Osteoblast (primary cell): ENCODE data around the gene FOSL1. TPM values are rescaled to one million over a fixed set of nuclear protein-coding genes. Genes with fewer than 3 reads are reported as not detected.

Experiments
- DNase-seq: peaks from one replicate; pipeline ENCODE4 v3.0.0; 2011; ENCODE audit warnings: low spot score, mixed read lengths; ENCODE audit not compliant: insufficient read length; ENCODE audit errors: missing footprints
- H2AFZ ChIP-seq: 2 replicates; pipeline ENCODE4 v1.6.0; 2011; ENCODE audit warnings: mild to moderate bottlenecking, low read length
- H3K27ac ChIP-seq: 2 replicates; pipeline ENCODE4 v1.5.1; 2011; ENCODE audit warnings: mild to moderate bottlenecking, low read depth, low read length, moderate library complexity
- H3K27me3 ChIP-seq: 2 replicates; pipeline ENCODE4 v1.6.0; 2012; ENCODE audit warnings: mild to moderate bottlenecking, control low read depth, inconsistent platforms, low read length, moderate library complexity; ENCODE audit not compliant: insufficient read depth
- H3K36me3 ChIP-seq: 2 replicates; pipeline ENCODE4 v1.5.1; 2011; ENCODE audit warnings: mild to moderate bottlenecking, low read length, control low read depth, moderate library complexity; ENCODE audit not compliant: insufficient read depth
- H3K4me1 ChIP-seq: 2 replicates; pipeline ENCODE4 v1.5.1; 2011; ENCODE audit warnings: mild to moderate bottlenecking, low read length, control low read depth, moderate library complexity; ENCODE audit not compliant: insufficient read depth
- H3K4me2 ChIP-seq: 2 replicates; pipeline ENCODE4 v1.6.0; 2011; ENCODE audit warnings: mild to moderate bottlenecking, low read length; ENCODE audit not compliant: insufficient read depth
- H3K4me3 ChIP-seq: fragments of 200-600 bp; sonication (generic); 3 replicates; pipeline ENCODE4 v1.5.1; 2012; ENCODE audit warnings: mild to moderate bottlenecking, low read length, inconsistent platforms; ENCODE audit not compliant: insufficient read depth
- H3K79me2 ChIP-seq: 2 replicates; pipeline ENCODE4 v1.6.0; 2012; ENCODE audit warnings: mild to moderate bottlenecking, low read length, control low read depth, inconsistent platforms; ENCODE audit not compliant: insufficient read depth
- H3K9me3 ChIP-seq: 2 replicates; pipeline ENCODE4 v1.5.1; 2011; ENCODE audit warnings: low read depth, low read length, control low read depth
- H4K20me1 ChIP-seq: 2 replicates; pipeline ENCODE4 v1.6.0; 2012; ENCODE audit warnings: mild to moderate bottlenecking, low read length, control low read depth; ENCODE audit not compliant: insufficient read depth
- CTCF ChIP-seq: IDR thresholded peaks from 2 replicates; pipeline ENCODE4 v1.5.1; 2011; ENCODE audit warnings: mild to moderate bottlenecking, low read depth, low read length, moderate library complexity; ENCODE audit errors: extremely low read depth
- total RNA-seq: library from RNA; depleted of rRNA; stranded (reverse); fragments of >200 nt; gene quantifications from 2 replicates; pipeline ENCODE4 v1.2.3, GENCODE V29; 2012

The FOSL1 gene
- total RNA-seq, 1 donor: 13.0 TPM

GRCh38 chr11:65911682-65912568, 11.7 kb upstream of the FOSL1 start:
- no peaks in the 10 kb centered on the region for H4K20me1 ChIP-seq
- H3K4me3 ChIP-seq: peak overlapping the region; percentile 34
- H3K36me3 ChIP-seq: no peaks in the 10 kb centered on the region
- H3K9me3 ChIP-seq: no peaks in the 10 kb centered on the region
- peak; percentile 45 for TF ChIP-seq CTCF
- peak overlapping the region; percentile 15 for H2AFZ ChIP-seq
- H3K27me3 ChIP-seq: no peaks in the 10 kb centered on the region
- DNase-seq: peak; percentile 96
- H3K4me2 ChIP-seq: peak overlapping the region; percentile 42
- H3K4me1 ChIP-seq: peaks cover 60% of the 10 kb centered on the region
- peaks cover 19% of the 10 kb centered on the region for H3K79me2 ChIP-seq
- peak overlapping the region; percentile 96 for H3K27ac ChIP-seq

- H3K27ac ChIP-seq: no peak overlapping the region
- no peak overlapping the region for H3K4me3 ChIP-seq
- H3K36me3 ChIP-seq: no peaks in the 10 kb centered on the region
- no peak overlapping the region for H3K4me2 ChIP-seq
- H2AFZ ChIP-seq: no peak overlapping the region
- H3K79me2 ChIP-seq: peaks cover 3% of the 10 kb centered on the region
- no peaks in the 10 kb centered on the region for H3K9me3 ChIP-seq
- no peaks in the 10 kb centered on the region for H4K20me1 ChIP-seq
- no peaks in the 10 kb centered on the region for H3K27me3 ChIP-seq
- peaks cover 45% of the 10 kb centered on the region for H3K4me1 ChIP-seq
- no peak for DNase-seq
- no peak for TF ChIP-seq CTCF
These were observed 7.7 kb upstream of the FOSL1 start for GRCh38 chr11:65907878-65908277.

- Histone ChIP-seq H3K36me3 (no peaks in the 10 kb centered on the region), H3K27ac (no peak overlapping the region), H3K4me1 (peaks cover 44% of the 10 kb centered on the region), H3K4me2 (no peak overlapping the region), H2AFZ (no peak overlapping the region), H4K20me1 (no peaks in the 10 kb centered on the region), H3K79me2 (peaks cover 2% of the 10 kb centered on the region), H3K4me3 (no peak overlapping the region), H3K27me3 (no peaks in the 10 kb centered on the region), H3K9me3 (no peaks in the 10 kb centered on the region)
- DNase-seq: peak; percentile 66
- no peak for TF ChIP-seq CTCF
These were observed 6.4 kb upstream of the FOSL1 start for GRCh38 chr11:65906602-65907001.

- Histone ChIP-seq H3K4me2 (peak overlapping the region; percentile 8), H3K4me3 (no peak overlapping the region), H4K20me1 (no peaks in the 10 kb centered on the region), H3K27ac (peak overlapping the region; percentile 85), H3K9me3 (no peaks in the 10 kb centered on the region), H3K79me2 (peaks cover 18% of the 10 kb centered on the region), H2AFZ (no peak overlapping the region), H3K27me3 (no peaks in the 10 kb centered on the region), H3K4me1 (peaks cover 42% of the 10 kb centered on the region), H3K36me3 (no peaks in the 10 kb centered on the region)
- no peak for DNase-seq
- TF ChIP-seq CTCF: no peak
These were observed 3.5 kb upstream of the FOSL1 start for GRCh38 chr11:65903715-65904114.
